Gastrocnemius medialis (tissue), 4 donors: Measurements from ENCODE around the gene SDK2. TPM values are rescaled to one million over a fixed set of nuclear protein-coding genes. Genes with fewer than 3 reads are reported as not detected.

Experiments used
- ATAC-seq, 2 donors: fragments of 150-250 bp; one replicate each; pipeline ENCODE4 v1.9.1; 2016
- DNase-seq, 2 donors: peaks; one replicate each; pipeline ENCODE4 v3.0.0-alpha.2; 2019
- H3K27ac ChIP-seq, 4 donors: fragments of 200-600 bp; sonication (generic); 1 replicate in 1 of 4; 2 replicates in 3 of 4; pipeline ENCODE4 v1.5.1; 2016 to 2018; ENCODE audit warnings: mild to moderate bottlenecking in 2 of 4, moderate library complexity in 1 of 4
- H3K27me3 ChIP-seq, 3 donors: fragments of 200-600 bp; sonication (generic) in 2 of 3; 1 replicate in 1 of 3; 2 replicates in 2 of 3; pipeline versions ENCODE4 v1.5.1 to v1.6.0; 2016 to 2019; ENCODE audit warnings: mild to moderate bottlenecking in 1 of 3, moderate library complexity in 1 of 3
- H3K36me3 ChIP-seq, 2 donors: fragments of 200-600 bp; sonication (generic) in 1 of 2; one replicate each; pipeline ENCODE4 v1.5.1; 2017 to 2018
- H3K4me1 ChIP-seq, 2 donors: fragments of 200-600 bp; sonication (generic) in 1 of 2; one replicate each; pipeline ENCODE4 v1.5.1; 2016 to 2017; ENCODE audit warnings: mild to moderate bottlenecking in 2 of 2
- H3K4me3 ChIP-seq, 4 donors: fragments of 200-600 bp; sonication (generic) in 3 of 4; 1 replicate in 1 of 4; 2 replicates in 3 of 4; pipeline ENCODE4 v1.5.1; 2016 to 2019; ENCODE audit warnings: mild to moderate bottlenecking in 2 of 4
- H3K9me3 ChIP-seq, 3 donors: fragments of 200-600 bp; sonication (generic) in 2 of 3; 1 replicate in 1 of 3; 2 replicates in 2 of 3; pipeline ENCODE4 v1.5.1; 2016 to 2019
- POLR2A ChIP-seq, 2 donors: fragments of 450-650 bp; IDR thresholded peaks; one replicate each; pipeline ENCODE4 v1.6.1; 2017; ENCODE audit warnings: antibody characterized with exemption in 2 of 2, mild to moderate bottlenecking in 2 of 2, moderate library complexity in 2 of 2
- in situ Hi-C, 4 donors: fragments of 200-750 bp; cut with MboI; loops; one replicate each; pipeline versions ENCODE4 v1.15.0 to v1.8.0; 2017; ENCODE audit warnings: low sequenced_read_pairs in 4 of 4
- intact Hi-C: fragments of 100-400 bp; cut with DNase I; formaldehyde crosslinking; loops from one replicate; pipeline ENCODE4 v1.15.1; 2023; ENCODE audit warnings: low total_unique reads
- total RNA-seq, 4 donors: library from RNA; depleted of rRNA; stranded (reverse); fragments of >200 nt; gene quantifications; one replicate each; pipeline versions ENCODE4 v1.1.0 to v1.2.3, GENCODE V29; 2016
- TF ChIP-seq, protein P1 (sequence below), 5 experiments: fragments of 450-650 bp in 3 of 5; fragments of 200-600 bp in 2 of 5; sonication (generic) in 2 of 5; IDR thresholded peaks in 4 of 5; conservative IDR thresholded peaks in 1 of 5; 1 replicate in 4 of 5; 2 replicates in 1 of 5; pipeline ENCODE4 v1.5.1; 2016 to 2019; ENCODE audit warnings: antibody characterized with exemption in 5 of 5, mild to moderate bottlenecking in 3 of 5, moderate library complexity in 3 of 5

The SDK2 gene
- total RNA-seq, 4 donors from 2014 or later = 0.02 to 0.31 (median 0.13) TPM

- DNase-seq = no peak
- peaks cover 18 to 28% of the 10 kb centered on the region in 2 donors for H3K4me1 ChIP-seq
- intact Hi-C loops (no loop called here), in situ Hi-C loops (loop anchor here in 3 of 4 donors (25.0 kb wide), 1 partner anchor 627 kb away; no protein-coding TSS in a partner anchor)
- no peaks in the 10 kb centered on the region for H3K36me3 ChIP-seq
- H3K9me3 ChIP-seq = no peaks in the 10 kb centered on the region
- peak overlapping the region in 3 of 4 donors; percentile 54 to 84 (median 78) for H3K27ac ChIP-seq
- no peak overlapping the region for H3K4me3 ChIP-seq
- no peaks in the 10 kb centered on the region for H3K27me3 ChIP-seq
- ATAC-seq = no peak
- TF ChIP-seq, protein P1, sequence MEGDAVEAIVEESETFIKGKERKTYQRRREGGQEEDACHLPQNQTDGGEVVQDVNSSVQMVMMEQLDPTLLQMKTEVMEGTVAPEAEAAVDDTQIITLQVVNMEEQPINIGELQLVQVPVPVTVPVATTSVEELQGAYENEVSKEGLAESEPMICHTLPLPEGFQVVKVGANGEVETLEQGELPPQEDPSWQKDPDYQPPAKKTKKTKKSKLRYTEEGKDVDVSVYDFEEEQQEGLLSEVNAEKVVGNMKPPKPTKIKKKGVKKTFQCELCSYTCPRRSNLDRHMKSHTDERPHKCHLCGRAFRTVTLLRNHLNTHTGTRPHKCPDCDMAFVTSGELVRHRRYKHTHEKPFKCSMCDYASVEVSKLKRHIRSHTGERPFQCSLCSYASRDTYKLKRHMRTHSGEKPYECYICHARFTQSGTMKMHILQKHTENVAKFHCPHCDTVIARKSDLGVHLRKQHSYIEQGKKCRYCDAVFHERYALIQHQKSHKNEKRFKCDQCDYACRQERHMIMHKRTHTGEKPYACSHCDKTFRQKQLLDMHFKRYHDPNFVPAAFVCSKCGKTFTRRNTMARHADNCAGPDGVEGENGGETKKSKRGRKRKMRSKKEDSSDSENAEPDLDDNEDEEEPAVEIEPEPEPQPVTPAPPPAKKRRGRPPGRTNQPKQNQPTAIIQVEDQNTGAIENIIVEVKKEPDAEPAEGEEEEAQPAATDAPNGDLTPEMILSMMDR (IDR thresholded peaks at IDR 0.05 in 4 of 5, conservative IDR thresholded peaks at IDR 0.05 in 1 of 5) = no peak
- TF ChIP-seq POLR2A (IDR thresholded peaks at IDR 0.05) = no peak
Measured at GRCh38 chr17:73364155-73364522, 280.1 kb downstream of the SDK2 start.

GRCh38 chr17:73363442-73364154, 280.6 kb downstream of the SDK2 start:
- Histone ChIP-seq H3K4me1 (peaks cover 18 to 28% of the 10 kb centered on the region in 2 donors), H3K27me3 (no peaks in the 10 kb centered on the region), H3K36me3 (no peaks in the 10 kb centered on the region), H3K27ac (no peak overlapping the region), H3K9me3 (no peaks in the 10 kb centered on the region), H3K4me3 (no peak overlapping the region)
- TF ChIP-seq POLR2A (IDR thresholded peaks at IDR 0.05) = no peak
- TF ChIP-seq, protein P1 (IDR thresholded peaks at IDR 0.05 in 4 of 5, conservative IDR thresholded peaks at IDR 0.05 in 1 of 5) = no peak
- in situ Hi-C loops = loop anchor here in 3 of 4 donors (25.0 kb wide), 1 partner anchor 626 kb away; no protein-coding TSS in a partner anchor
- no peak for DNase-seq
- intact Hi-C loops = no loop called here
- no peak for ATAC-seq

- intact Hi-C loops = no loop called here
Measured at GRCh38 chr17:73362697-73363096, 281.5 kb downstream of the SDK2 start.

DNA sequence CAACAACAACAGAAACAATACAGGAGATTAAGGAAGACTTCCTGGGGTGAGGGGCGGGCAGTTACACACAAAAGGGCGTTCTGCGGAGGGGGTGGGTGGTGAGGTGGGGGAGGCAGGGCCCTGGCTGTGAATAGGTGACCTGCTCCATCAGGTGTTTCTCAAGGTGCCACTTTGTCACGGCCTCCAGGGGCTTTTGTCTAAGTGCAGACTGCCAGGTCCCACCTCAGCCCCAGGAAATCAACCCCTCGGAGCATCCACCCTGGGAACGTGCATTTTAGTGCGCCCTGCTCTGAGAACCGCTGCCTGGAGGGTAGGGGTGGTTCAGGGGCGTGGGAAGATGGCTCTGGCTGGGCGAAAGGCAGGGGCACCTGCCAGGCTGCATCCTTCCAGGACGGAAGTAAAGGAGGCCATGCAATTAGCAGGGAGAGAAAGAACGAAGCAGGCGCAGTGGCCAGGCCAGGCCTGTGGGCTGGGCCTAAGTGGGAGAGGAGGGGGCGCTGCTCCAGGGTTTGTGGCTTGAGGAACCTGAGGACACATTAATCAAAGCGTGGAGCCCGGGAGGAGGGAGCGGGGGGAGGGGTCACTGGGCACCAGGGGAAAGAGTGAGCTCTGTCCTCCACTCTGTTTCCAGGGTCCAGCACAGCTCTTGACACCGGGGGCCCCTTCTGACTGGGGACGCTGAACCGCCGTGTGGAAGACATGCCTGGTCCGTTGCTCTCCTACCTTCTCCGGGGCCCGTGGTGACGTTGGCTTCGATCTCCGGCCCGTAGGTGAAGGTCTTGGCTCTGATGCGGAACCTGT, 283.1 kb downstream of the SDK2 start:
- Histone ChIP-seq H3K9me3 (no peaks in the 10 kb centered on the region), H3K27ac (no peak overlapping the region), H3K4me3 (no peak overlapping the region), H3K27me3 (no peaks in the 10 kb centered on the region), H3K4me1 (peaks cover 9 to 29% of the 10 kb centered on the region in 2 donors), H3K36me3 (no peaks in the 10 kb centered on the region)
- DNase-seq = no peak
- TF ChIP-seq, protein P1 (IDR thresholded peaks at IDR 0.05 in 4 of 5, conservative IDR thresholded peaks at IDR 0.05 in 1 of 5) = no peak
- TF ChIP-seq POLR2A (IDR thresholded peaks at IDR 0.05) = no peak
- ATAC-seq = no peak
- in situ Hi-C loops = loop anchor here in 3 of 4 donors (25.0 kb wide), 1 partner anchor 624 kb away; no protein-coding TSS in a partner anchor
- intact Hi-C loops = no loop called here

More at GRCh38 chr17:73362697-73363096, 281.5 kb downstream of the SDK2 start:
- no peak for ATAC-seq
- in situ Hi-C loops = loop anchor here in 3 of 4 donors (25.0 kb wide), 1 partner anchor 625 kb away; no protein-coding TSS in a partner anchor
- H3K27ac ChIP-seq = no peak overlapping the region
- no peak overlapping the region for H3K4me3 ChIP-seq
- DNase-seq = no peak
- TF ChIP-seq, protein P1 (IDR thresholded peaks at IDR 0.05 in 4 of 5, conservative IDR thresholded peaks at IDR 0.05 in 1 of 5) = no peak
- TF ChIP-seq POLR2A (IDR thresholded peaks at IDR 0.05) = no peak
- H3K4me1 ChIP-seq = peaks cover 18 to 28% of the 10 kb centered on the region in 2 donors
- H3K9me3 ChIP-seq = no peaks in the 10 kb centered on the region
- no peaks in the 10 kb centered on the region for H3K36me3 ChIP-seq
- H3K27me3 ChIP-seq = no peaks in the 10 kb centered on the region
